Measurements from ENCODE around the gene SUN1. TPM values are rescaled to one million over a fixed set of nuclear protein-coding genes. Genes with fewer than 3 reads are reported as not detected.
"Not testable (repeated sequence)": the region's sequence is repeated elsewhere in the genome, so short reads cannot be mapped to it uniquely, and the experiment has no call there.

SUN1 gene
- total RNA-seq, 1 donor from 2014 or later: 208 TPM

DNA sequence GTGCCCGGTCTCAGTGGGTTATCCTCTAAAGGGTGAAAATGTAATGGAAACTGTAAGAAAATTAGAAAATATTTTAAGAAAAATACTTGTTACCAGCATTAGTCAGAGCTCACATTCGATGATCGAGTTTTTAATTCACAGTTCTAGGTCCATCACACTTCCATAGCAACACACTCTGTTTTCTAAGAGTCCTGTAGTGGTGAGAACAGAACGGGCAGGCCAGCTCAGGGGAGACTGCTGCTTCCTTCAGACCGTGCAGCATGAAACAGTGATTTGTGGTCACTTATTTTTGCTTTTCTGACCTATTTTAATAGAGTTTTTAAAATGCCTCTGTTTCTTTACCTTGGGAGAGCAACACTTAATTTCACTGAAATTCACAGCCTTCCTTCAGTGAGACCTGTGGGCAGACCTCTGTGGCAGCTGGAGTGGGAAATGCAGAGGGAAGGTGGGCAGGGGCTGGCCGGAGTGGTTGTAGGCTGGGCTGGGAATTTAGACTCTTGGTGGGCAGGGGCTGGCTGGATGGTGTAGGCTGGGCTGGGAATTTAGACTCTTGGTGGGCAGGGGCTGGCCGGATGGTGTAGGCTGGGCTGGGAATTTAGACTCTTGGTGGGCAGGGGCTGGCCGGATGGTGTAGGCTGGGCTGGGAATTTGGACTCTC lies 1.5 kb downstream of the SUN1 start:
- no peak for DNase-seq (ENCODE audit: extremely low read depth, low read depth, low spot score)

DNA sequence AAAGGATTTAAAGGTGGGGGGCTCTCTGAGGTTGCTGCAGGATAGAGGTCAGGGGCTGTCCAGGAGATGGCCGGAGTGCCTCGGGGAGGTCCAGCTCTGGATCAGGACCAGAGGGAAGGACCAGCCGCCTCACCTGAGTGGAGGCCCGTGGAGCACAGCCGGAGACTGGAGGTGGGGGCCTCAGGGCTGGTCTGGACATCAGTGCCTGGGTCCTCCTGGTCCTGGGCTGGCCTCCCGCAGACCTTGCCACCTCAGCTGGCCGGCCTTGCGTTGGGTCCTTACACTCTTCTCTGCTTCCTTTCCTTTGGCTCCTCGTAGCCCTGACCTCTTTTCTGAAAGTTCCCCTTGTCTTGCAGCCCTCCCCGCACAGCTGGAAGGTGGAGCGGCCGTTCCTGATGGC lies 2.0 kb downstream of the SUN1 start:
- DNase-seq (ENCODE audit: extremely low read depth, low read depth, low spot score): no peak

- no peak for DNase-seq (ENCODE audit: extremely low read depth, low read depth, low spot score)
Observed at GRCh38 chr7:835021-835420, 2.7 kb downstream of the SUN1 start.

DNA sequence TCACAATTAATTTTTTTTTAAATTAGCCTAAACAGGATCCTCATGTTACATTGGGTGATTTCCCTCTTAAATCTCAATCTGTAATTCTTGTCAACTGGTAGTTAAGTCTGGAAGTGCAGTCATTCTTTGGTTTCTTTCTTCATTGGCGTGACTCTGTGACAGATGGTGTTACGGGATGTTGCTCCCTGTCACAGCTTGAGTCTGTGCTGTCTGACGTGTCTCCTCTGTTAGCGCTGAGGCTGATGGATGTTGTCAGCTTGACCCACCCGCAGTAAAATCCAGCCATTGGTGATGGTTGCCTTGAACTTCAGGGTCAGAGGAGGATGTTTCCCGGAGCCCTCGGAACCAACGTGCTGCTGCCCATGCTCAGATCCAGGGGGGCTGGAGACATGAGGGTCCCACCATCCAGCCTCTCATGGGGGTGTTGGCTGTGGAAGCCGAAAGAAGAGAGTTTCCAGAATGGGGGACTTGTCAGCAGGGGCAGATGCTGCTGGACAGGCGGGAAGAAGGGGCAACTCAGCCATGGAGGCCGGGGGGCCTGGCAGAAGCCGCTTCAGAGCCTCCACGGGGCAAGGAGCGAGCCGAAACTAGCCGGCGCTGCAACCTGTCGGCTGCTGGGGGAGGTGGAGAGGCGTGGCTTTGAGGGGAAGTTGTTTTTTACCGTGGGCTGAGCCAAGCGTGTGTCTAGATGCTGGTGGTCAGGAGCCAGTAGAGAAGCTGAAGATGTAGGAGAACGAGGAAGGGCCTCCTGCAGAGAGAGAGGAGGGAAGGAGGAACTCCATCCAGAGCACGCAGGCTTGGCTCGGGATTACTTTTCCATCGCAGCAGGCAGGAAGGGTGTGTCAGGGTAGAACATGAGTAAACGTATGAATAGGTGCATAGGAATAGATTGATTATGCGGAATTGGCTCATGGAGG lies 3.5 kb downstream of the SUN1 start:
- DNase-seq (ENCODE audit: extremely low read depth, low read depth, low spot score): no peak

DNA sequence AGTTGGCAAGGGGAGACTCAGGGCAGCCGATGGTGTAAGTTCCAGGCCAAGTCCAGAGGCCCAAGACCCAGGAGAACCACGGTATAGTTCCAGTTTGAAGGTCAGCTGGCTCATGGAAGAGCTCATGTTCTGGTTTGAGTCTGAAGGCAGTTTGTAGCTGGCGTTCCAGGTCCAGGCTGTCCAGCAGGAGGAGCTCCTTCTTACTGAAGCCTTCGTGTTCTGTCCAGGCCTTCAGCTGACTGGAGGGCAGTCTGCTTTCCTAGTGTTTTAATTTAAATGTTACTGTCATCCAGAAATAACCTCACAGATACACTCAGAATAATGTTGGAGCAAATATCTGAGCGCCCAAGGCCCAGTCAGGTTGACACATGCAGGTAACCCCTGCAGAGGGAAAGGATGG lies 4.2 kb downstream of the SUN1 start:
- DNase-seq (ENCODE audit: extremely low read depth, low read depth, low spot score): no peak

DNA sequence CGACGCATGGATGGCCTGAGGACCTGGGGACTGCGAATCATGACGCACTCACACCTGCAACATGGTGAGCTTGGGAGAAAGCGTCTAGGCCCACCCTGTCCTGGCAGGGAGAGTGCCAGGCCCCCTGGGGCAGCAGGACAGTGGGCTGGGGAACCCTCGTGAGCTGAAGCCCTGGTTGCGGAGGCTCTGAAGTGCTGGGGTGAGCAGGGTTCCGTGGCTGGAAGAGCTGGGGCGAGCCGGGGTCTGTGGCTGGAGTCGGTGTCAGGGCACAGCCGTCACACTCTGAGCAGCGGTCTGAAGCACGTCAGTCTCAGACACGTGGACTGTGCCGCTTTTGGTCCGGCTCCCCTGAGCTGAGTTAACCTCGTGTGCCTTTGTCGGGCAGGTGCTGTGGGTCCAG lies 4.7 kb downstream of the SUN1 start:
- DNase-seq (ENCODE audit: extremely low read depth, low read depth, low spot score): no peak

DNA sequence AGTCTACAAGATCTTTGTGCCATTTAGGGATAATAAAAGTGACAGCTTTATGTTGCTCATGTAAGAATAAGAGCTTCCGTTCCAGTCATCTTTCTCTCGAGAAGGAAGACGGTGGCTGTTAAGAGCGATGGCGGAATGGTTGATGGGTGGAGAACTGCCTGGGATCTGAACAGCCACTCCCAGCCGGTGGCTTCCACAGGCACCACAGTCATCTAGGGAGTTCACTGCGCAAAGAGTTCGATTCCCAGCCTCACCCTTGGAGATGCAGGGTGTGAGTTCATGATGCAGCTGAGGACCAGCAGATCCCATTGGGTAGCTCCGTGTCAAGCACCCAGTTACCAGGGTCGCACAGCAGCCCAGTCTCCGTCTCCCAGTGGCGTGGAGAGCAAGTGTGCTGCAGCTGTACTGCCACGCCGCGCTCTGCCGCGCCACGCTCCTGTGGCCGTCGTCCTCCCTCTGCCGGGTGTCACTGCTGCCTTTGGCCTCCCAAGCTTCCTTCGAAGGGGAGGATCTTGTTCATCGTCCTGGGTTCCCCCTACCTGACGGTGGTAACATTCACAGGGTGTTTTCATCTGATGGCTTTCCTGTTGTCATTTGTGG lies 7.8 kb downstream of the SUN1 start:
- DNase-seq (ENCODE audit: extremely low read depth, low read depth, low spot score): no peak

DNA sequence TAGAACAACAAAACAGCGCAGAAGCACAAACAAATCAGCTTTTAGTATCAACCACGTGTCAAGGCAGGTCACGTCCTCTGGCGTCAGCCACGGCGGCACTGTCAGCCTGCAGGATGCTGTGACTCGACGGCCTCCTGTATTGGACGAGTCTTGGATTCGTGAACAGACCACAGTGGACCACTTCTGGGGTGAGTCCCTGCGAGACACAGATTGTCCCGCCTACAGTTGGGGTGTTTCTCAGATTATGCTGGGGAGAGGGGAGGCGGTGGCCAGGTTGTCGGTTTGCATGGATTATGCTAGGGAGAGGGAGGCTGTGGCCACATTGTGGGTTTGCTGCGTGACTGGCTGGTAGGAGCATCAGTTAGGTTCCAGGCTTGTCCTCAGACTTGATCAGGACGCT lies 9.7 kb downstream of the SUN1 start:
- no peak for DNase-seq (ENCODE audit: extremely low read depth, low read depth, low spot score)

DNA sequence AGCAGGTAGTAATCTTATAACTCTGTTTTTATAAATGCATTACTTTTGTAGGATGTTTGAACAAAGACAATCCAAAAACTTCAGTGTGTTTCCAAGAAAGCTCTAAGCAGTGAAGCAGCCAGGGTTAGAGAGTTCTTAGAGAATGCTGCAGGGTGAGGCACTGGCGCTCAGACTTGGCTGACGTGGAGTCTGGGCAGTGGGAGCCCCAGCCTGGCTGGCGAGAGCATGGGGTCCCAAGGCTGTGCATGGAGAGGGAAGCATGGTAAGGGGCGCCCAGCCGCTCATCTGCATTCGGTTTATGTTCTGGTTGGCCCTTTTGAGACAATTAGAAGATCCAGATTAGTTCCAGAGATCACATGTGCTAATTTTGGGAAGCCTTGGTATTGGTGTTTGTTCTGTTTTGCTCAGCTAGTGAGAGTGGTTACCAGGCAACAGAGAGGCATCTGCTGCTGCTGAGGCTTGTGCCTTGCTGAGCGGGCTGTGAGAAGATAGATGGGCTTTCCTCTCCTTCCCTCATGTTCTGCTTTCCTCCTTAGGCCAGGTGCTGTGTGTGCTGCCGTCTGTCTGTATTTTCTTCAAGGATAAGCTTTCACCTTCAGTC lies 10.3 kb downstream of the SUN1 start:
- no peak for DNase-seq (ENCODE audit: extremely low read depth, low read depth, low spot score)

DNA sequence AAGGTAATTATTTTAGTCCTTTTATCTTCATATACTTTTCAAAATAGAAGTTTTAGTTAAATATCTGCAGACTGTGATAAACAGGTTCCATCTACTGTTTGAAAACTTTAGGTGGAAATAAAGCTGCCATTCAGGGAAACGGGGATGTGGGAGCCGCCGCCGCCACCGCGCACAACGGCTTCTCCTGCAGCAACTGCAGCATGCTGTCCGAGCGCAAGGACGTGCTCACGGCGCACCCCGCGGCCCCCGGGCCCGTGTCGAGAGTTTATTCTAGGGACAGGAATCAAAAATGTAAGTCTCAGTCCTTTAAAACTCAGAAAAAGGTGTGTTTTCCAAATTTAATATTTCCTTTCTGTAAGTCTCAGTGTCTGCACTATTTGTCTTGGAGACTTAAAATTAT lies 11.0 kb downstream of the SUN1 start:
- DNase-seq (ENCODE audit: extremely low read depth, low read depth, low spot score): no peak

DNA sequence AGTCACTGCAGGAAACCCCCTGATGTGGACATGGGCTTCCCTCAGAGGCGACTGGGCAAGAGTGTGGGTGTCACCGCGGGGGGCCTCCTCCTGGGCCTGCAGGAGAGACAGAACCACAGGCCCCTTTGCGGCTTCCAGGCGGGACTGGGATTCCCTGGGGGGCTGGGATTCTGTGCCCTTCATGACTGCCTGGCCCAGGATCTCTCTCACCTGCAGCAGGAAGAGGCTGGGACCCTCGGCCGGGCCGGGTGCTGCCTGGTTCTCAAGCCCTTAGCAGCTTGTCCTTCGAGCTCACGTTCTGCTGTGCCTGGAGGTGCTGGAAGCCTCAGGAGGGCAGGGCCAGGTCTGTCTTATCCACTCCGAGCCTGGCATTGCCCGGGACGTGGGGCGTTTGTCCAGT lies 11.8 kb downstream of the SUN1 start:
- no peak for DNase-seq (ENCODE audit: extremely low read depth, low read depth, low spot score)

DNA sequence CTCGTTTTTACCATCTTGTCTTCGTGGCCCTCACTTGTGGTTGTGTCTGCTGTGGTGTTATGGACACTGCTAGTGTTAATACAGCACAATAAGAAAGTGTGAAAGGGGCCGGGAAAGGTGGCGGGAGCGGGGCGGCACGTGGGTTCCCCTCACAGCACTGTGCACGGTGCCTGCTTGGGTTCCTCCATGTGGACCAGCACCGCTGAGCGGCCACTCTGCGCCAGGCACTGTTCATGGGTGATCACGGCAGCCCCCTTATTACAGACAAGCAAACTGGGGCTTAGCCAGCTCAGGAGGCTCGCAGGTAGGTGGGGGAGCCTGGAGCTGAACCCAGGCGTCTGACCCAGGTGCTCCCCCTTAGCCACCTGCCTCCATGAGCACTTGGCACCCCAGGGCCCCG lies 12.2 kb downstream of the SUN1 start:
- no peak for DNase-seq (ENCODE audit: extremely low read depth, low read depth, low spot score)

GRCh38 chr7:845091-845490 lies 12.8 kb downstream of the SUN1 start:
- DNase-seq (ENCODE audit: extremely low read depth, low read depth, low spot score): no peak

GRCh38 chr7:845731-846130 lies 13.5 kb downstream of the SUN1 start:
- no peak for DNase-seq (ENCODE audit: extremely low read depth, low read depth, low spot score)

- DNase-seq (ENCODE audit: extremely low read depth, low read depth, low spot score): not testable (repeated sequence)
Observed at GRCh38 chr7:846958-847650, 14.8 kb downstream of the SUN1 start.

DNA sequence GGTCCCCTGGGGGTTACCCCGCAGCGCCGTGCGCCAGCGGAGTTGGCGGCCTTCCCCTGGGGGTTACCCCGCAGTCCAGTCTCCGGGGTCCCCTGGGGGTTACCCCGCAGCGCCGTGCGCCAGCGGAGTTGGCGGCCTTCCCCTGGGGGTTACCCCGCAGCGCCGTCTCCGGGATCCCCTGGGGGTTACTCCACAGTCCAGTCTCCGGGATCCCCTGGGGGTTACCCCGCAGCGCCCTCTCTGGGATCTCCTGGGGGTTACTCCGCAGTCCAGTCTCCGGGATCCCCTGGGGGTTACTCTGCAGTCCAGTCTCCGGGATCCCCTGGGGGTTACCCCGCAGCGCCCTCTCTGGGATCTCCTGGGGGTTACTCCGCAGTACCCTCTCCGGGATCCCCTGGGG lies 15.5 kb downstream of the SUN1 start:
- not testable (repeated sequence) for DNase-seq (ENCODE audit: extremely low read depth, low read depth, low spot score)

DNA sequence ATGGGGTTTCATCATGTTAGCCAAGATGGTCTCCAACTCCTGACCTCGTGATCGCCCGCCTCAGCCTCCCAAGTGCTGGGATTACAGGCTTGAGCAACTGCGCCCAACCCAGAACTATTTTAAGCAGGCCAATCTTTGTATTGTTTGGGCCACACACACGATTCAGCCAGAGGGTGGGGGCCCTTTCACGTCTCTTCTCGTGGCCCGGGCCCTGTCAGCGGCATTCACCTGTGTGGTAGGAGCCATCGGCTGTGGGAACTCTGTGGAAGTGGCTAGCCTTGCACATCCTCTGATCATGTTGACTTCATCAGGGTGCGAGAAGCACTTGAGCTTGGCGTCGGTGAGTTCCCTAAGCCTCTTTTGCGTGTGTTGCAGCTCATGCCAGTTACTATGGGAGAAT lies 16.9 kb downstream of the SUN1 start:
- DNase-seq (ENCODE audit: extremely low read depth, low read depth, low spot score): no peak

DNA sequence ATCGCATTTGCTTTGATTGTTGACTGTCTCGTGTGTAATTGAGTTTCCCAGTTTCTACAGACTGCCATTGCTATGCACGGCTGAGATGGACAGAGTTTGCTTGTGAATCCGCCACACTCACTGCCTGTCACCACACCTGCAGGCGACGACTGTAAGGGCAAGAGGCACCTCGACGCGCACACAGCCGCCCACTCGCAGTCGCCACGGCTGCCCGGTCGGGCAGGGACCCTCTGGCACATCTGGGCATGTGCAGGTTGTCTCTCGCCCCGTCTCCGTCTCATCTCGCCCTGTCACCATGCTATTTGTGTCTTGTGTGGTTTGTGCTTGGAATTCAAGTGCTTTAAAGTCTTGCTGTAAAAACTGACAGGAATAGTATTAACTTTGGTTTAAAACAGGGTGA lies 17.5 kb downstream of the SUN1 start:
- DNase-seq (ENCODE audit: extremely low read depth, low read depth, low spot score): no peak

DNA sequence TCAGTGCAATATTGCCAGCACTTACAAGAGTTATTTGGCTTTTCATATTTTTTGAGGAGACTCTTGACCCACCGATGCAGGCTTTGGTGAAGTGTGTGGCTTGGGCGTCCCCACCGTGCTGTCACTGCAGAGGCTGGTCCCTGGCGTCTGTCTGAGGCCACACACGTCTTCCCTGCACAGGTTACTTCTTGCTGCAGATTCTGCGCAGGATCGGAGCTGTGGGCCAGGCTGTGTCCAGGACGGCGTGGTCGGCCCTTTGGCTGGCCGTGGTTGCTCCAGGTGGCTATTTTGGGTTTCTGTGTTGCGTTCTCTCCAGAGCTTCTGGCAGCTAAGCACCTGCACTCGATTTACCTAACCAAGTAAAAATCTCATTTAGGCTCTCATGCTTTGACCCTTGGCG lies 18.9 kb downstream of the SUN1 start:
- no peak for DNase-seq (ENCODE audit: extremely low read depth, low read depth, low spot score)

DNA sequence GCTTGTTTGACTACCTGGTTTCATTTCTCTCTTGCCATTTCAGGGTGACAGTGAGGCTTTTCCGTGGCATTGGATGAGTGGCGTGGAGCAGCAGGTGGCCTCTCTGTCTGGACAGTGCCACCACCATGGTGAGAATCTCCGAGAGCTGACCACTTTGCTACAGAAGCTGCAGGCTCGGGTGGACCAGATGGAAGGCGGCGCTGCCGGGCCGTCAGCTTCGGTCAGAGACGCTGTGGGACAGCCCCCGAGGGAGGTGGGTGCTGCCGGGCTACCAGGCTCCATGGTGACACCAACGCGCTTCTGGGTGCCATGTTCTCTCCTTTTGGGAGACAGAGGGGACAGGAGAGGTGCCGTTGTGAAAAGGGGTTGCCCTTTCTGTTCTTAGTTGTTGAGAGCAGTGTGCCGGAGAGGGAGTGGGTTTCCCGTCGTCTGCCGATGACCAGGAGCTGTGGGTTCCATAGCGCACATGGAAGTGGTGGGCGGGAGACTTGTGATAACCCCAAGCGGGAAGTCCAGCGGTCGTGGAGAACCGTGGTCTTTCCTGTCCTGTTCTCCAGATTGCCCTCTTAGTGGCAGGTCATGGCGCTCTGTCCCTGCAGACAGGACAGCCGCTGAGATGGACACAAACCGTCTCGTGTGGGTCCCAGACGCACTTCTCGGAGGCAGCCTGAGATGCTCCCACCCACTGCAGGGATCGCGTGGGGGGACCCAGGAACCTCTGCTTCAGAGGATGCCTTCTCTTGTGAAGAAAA lies 21.3 kb downstream of the SUN1 start:
- DNase-seq (ENCODE audit: extremely low read depth, low read depth, low spot score): no peak
